Erythroblast (primary cell): ENCODE measurements around the gene RAB20.

Experiments used
- GATA1 ChIP-seq: IDR thresholded peaks from 2 replicates; pipeline ENCODE4 v1.6.1; 2011; ENCODE audit warnings: low read depth, mild to moderate bottlenecking, control low read depth, low read length, moderate library complexity
- POLR2A ChIP-seq: IDR thresholded peaks from 2 replicates; pipeline ENCODE4 v1.6.1; 2011; ENCODE audit warnings: mild to moderate bottlenecking, low read length

DNA sequence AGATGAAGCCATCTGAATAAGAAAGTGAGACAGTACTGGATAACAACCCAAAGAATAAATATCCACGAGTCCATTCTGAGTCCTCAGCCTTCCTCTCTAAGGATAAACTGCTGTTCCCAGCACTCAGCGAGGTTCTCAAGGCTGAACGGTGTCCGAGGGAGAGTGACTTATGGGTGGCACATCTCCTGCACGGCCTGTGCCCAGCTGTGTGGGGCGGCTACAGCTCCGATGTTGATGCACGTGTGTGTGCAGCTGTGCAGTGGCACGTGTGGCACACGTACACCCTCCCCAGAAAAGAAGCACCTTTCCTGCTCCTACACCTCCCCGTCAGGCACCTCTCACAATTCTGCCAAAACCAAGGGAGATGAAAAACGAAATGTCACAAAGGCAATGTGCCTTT is 45.0 kb downstream of the RAB20 start:
- TF ChIP-seq POLR2A (no peak), GATA1 (no peak)
